ENCODE results near the gene HARBI1. TPM values are rescaled to one million over a fixed set of nuclear protein-coding genes. Genes with fewer than 3 reads are reported as not detected.

Gene HARBI1
- total and polyA plus RNA-seq, 2 experiments from 2014 or later: 2.2 to 9.8 TPM

GRCh38 chr11:46649180-46649738 is 32.2 kb upstream of the HARBI1 start:
- Histone ChIP-seq H3K4me3 (no peak overlapping the region), H3K36me3 (peaks cover 38% of the 10 kb centered on the region), H3K4me1 (ENCODE audit: low read depth) (no peaks in the 10 kb centered on the region), H3K27me3 (no peaks in the 10 kb centered on the region), H3K9me3 (ENCODE audit: low read depth) (no peaks in the 10 kb centered on the region), H3K27ac (no peak overlapping the region)
- TF ChIP-seq, protein P1, sequence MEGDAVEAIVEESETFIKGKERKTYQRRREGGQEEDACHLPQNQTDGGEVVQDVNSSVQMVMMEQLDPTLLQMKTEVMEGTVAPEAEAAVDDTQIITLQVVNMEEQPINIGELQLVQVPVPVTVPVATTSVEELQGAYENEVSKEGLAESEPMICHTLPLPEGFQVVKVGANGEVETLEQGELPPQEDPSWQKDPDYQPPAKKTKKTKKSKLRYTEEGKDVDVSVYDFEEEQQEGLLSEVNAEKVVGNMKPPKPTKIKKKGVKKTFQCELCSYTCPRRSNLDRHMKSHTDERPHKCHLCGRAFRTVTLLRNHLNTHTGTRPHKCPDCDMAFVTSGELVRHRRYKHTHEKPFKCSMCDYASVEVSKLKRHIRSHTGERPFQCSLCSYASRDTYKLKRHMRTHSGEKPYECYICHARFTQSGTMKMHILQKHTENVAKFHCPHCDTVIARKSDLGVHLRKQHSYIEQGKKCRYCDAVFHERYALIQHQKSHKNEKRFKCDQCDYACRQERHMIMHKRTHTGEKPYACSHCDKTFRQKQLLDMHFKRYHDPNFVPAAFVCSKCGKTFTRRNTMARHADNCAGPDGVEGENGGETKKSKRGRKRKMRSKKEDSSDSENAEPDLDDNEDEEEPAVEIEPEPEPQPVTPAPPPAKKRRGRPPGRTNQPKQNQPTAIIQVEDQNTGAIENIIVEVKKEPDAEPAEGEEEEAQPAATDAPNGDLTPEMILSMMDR (IDR thresholded peaks at IDR 0.05; ENCODE audit: low read depth, low read length): no peak
- peak in 1 of 2 donors; percentile 98 for DNase-seq (ENCODE audit: low read depth in 1 of 2, low spot score in 1 of 2)

DNA sequence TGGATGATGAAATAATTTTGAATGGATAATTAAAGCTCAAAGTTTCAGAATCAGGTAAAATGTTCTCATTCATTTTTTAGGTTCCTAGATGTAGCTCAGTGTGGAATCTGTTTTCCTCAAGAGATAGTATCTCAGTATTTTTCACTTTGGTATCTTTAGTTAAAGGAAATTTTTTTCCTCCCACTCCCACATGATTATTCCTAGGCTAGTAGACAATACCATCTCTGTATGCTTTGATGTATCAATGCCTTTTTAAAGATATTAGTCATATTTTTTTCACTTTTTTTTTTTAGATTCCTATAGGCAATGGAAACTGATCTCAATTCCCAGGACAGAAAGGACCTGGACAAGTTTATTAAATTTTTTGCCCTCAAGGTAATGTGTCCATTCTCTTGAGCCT is 27.0 kb upstream of the HARBI1 start:
- TF ChIP-seq, protein P1 (IDR thresholded peaks at IDR 0.05; ENCODE audit: low read depth, low read length): no peak
- no peak overlapping the region for H3K4me3 ChIP-seq
- no peaks in the 10 kb centered on the region for H3K27me3 ChIP-seq
- no peak overlapping the region for H3K27ac ChIP-seq
- H3K9me3 ChIP-seq (ENCODE audit: low read depth): no peaks in the 10 kb centered on the region
- no peak for DNase-seq (ENCODE audit: low read depth in 1 of 2, low spot score in 1 of 2)
- H3K36me3 ChIP-seq: peaks cover 16% of the 10 kb centered on the region
- H3K4me1 ChIP-seq (ENCODE audit: low read depth): no peaks in the 10 kb centered on the region

- Histone ChIP-seq H3K4me3 (no peak overlapping the region), H3K27ac (no peak overlapping the region), H3K36me3 (peaks cover 16% of the 10 kb centered on the region), H3K9me3 (ENCODE audit: low read depth) (no peaks in the 10 kb centered on the region), H3K27me3 (no peaks in the 10 kb centered on the region), H3K4me1 (ENCODE audit: low read depth) (no peaks in the 10 kb centered on the region)
- TF ChIP-seq, protein P1 (IDR thresholded peaks at IDR 0.05; ENCODE audit: low read depth, low read length): no peak
- no peak for DNase-seq (ENCODE audit: low read depth in 1 of 2, low spot score in 1 of 2)
These were observed 26.5 kb upstream of the HARBI1 start for GRCh38 chr11:46643531-46643930.

GRCh38 chr11:46642627-46643335 is 25.8 kb upstream of the HARBI1 start:
- no peaks in the 10 kb centered on the region for H3K9me3 ChIP-seq (ENCODE audit: low read depth)
- no peaks in the 10 kb centered on the region for H3K4me1 ChIP-seq (ENCODE audit: low read depth)
- no peak overlapping the region for H3K27ac ChIP-seq
- H3K27me3 ChIP-seq: no peaks in the 10 kb centered on the region
- TF ChIP-seq, protein P1 (IDR thresholded peaks at IDR 0.05; ENCODE audit: low read depth, low read length): no peak
- H3K4me3 ChIP-seq: no peak overlapping the region
- DNase-seq (ENCODE audit: low read depth in 1 of 2, low spot score in 1 of 2): no peak
- peaks cover 12% of the 10 kb centered on the region for H3K36me3 ChIP-seq

- DNase-seq (ENCODE audit: low read depth in 1 of 2, low spot score in 1 of 2): no peak
- no peaks in the 10 kb centered on the region for H3K27me3 ChIP-seq
These were observed 24.6 kb upstream of the HARBI1 start for GRCh38 chr11:46641639-46642038.

More at GRCh38 chr11:46641639-46642038, 24.6 kb upstream of the HARBI1 start:
- no peaks in the 10 kb centered on the region for H3K9me3 ChIP-seq (ENCODE audit: low read depth)
- no peak overlapping the region for H3K27ac ChIP-seq
- no peak overlapping the region for H3K4me3 ChIP-seq
- H3K36me3 ChIP-seq: peaks cover 7% of the 10 kb centered on the region
- TF ChIP-seq, protein P1 (IDR thresholded peaks at IDR 0.05; ENCODE audit: low read depth, low read length): no peak
- no peaks in the 10 kb centered on the region for H3K4me1 ChIP-seq (ENCODE audit: low read depth)

Measured in cardiac muscle cell (in vitro differentiated cells and primary cell).